HG03025 (cell line): ENCODE results near the gene INO80C.
"Not testable (repeated sequence)": the region's sequence is repeated elsewhere in the genome, so short reads cannot be mapped to it uniquely, and the experiment has no call there.

Experiments
- ATAC-seq: cut with Tn5 transposase; IDR thresholded peaks from one replicate; pipeline ENCODE4 v1.9.1; 2021; ENCODE audit warnings: mild to moderate bottlenecking, moderate library complexity; ENCODE audit not compliant: unreplicated experiment, low FRiP score

Gene INO80C

DNA sequence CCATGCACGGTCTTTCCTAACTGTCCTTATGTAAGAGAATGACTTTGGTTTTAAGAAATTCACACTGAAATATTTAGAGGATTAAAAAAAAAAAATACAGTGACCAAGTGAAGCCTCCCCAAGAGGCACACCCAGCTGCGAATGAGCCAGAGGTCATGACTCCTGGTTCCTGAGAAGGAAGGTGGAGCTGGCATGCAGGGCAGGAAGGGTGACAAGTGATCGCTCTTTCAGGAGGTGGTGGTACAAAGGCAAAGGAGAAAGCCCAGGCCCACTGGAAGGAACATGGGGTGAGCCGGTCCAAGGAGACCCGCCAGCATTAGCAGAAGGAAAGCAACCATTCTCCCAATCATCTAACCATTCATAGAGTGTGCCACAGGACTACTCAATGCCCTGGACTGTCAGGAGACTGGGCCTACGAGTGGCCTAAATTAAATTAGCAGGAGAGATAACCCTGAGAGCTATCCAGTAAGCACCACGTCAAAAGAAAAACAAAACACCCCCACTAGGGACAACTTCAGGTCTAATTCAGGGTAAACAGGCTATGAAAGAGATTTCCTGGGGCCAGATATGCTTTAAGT lies 7.8 kb downstream of the INO80C start:
- no peak for ATAC-seq

- not testable (repeated sequence) for ATAC-seq
Observed at GRCh38 chr18:35489281-35489680, 8.5 kb downstream of the INO80C start.

DNA sequence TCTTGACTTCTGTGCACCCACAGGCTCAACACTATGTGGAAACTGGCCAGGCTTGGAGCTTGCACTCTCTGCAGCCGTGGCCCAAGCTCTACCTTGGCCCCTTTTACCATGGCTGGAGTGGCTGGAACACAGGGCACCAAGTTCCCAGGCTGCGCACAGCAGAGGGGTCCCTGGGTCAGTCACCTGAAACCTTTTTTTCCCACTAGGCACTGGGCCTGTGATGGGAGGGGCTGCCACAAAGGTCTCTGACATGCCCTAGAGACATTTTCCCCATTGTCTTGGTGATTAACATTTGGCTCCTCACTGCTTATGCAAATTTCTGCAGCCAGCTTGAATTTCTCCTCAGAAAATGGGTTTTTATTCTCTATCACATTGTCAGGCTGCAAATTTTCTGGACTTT lies 9.4 kb downstream of the INO80C start:
- not testable (repeated sequence) for ATAC-seq

- ATAC-seq, result not testable (repeated sequence)
Observed at GRCh38 chr18:35487525-35487924, 10.2 kb downstream of the INO80C start.

GRCh38 chr18:35485852-35486251 lies 11.9 kb downstream of the INO80C start:
- ATAC-seq, result no peak

DNA sequence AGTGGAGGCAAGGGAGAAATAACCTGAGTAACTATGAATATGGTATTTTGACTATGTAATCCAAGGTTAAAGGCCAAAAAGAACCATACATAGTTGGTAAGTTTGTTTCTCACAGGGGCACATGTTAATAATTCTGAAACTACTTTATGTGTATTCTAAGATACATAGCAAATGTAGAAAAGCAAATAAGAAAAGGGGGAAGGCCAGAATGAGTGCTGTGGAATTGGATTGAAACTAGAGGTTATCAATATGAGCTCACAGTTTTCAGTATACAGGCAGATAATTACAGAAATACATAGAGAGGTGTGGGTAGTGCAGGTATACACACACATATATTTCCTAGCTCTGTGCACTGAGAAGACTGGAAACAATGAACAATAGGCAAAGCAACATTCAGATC lies 13.7 kb downstream of the INO80C start:
- peak; percentile 61 for ATAC-seq

DNA sequence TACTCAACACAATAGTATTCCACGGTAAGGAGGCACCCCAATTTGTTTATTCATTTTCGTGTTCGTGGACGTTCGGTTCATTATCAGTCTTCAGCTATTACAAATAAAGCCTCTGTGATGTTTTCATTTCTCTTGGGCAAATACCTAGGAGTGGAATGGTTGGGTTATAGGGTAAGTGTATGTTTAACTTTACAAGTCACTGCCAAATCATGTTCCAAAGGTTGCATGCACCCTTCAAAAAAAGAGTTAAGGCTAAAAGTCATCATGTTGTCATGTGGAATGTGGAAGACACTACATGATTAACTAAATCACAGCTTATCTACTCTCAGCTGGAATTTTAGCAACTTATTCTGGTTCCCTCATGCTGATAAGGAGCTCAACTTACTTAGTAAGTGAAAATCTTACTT lies 15.8 kb downstream of the INO80C start:
- ATAC-seq, result no peak

DNA sequence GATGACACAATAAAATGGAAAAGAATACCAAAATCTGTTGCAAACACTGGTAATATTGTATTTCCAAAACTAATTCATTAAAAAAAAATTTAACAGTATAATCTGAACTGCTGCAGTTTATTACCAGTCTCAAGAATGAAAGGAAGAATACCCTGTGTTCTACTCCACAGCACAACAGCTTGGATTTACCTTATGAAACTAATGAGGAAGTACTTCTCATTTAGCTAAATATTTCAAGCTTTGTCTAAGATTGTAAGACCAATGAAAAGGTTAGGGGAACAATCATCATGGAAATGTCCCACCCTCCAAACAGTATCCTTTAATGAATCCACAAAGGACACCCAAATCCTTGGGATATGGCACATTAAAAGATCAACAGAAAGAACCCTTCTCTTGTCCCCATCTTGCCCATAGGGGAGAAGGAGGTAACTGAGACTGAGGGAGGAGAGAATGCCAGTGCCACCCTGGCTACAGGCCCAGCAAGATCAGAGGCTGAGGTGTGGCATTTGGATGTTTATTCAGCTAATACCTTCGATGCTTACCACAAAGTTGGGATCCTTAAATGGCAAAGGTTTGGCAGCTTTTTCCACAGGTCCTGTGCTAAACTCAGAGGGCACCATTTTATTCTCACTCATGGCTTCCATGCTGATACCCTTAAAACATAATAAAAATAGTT lies 17.7 kb downstream of the INO80C start:
- no peak for ATAC-seq

- no peak for ATAC-seq
Observed at GRCh38 chr18:35478520-35479435, 19.0 kb downstream of the INO80C start.

GRCh38 chr18:35477974-35478373 lies 19.8 kb downstream of the INO80C start:
- ATAC-seq, result no peak

DNA sequence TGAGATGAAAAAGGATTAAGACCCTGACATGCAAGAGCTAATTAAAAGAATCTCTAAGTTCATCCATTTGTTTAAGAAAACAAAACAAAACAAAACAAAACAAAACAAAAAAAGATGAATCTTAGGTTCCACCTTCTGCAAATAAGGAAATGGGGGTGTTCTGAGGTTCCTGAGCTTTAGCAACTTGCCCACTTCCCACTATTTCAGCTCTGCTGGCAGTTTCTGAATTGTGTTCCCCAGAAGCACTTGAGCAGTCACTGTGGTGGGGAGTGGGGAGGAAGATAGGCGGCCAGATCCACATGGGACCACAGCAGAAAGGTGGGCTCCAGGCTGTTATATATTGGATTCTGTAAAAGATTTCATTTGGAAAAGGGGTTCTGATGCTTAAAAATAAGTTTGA lies 20.3 kb downstream of the INO80C start:
- ATAC-seq, result no peak

DNA sequence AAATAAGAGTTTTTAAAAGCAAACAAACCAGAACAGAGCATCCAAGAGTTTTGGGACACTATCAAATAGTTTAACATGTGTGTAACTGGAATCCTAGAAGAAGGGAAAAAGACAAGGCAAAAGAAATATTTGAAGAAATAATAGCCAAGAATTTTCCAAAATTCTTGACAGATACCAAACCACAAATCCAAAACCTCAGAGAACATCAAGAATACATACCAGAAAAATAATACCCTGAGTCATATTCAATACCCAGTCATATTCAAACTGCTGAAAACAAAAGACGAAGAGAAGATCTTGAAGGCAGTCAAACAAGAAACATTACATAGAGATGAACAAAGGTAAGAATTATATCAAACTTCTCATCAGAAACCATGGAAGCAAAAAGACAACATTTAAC lies 22.9 kb downstream of the INO80C start:
- ATAC-seq, result no peak

GRCh38 chr18:35473562-35473961 lies 24.2 kb downstream of the INO80C start:
- no peak for ATAC-seq

GRCh38 chr18:35470435-35470834 lies 27.3 kb downstream of the INO80C start:
- ATAC-seq, result no peak

GRCh38 chr18:35469725-35470124 lies 28.0 kb downstream of the INO80C start:
- no peak for ATAC-seq

GRCh38 chr18:35468711-35469110 lies 29.0 kb downstream of the INO80C start:
- no peak for ATAC-seq

DNA sequence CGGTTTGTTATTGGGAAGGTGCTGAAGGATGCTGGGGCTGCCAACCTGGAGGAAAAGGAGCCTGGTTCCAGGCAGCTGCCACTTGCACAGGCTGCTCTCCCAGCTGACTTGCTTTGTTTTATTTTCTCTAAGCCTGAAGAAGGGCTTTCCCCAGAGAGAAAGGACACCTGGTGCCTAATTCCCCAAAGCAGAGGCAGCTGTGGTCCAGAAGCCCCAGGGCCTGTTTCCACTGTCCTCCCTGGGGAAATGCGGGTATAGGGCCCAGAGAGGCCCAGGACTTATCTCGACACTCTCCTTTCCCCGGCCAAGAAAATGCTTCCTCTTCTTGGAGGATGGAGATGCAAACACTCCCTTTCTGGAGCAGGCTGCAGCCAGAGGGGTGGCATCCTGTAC lies 30.1 kb downstream of the INO80C start:
- ATAC-seq, result no peak

GRCh38 chr18:35466815-35467623 lies 30.7 kb downstream of the INO80C start:
- ATAC-seq, result peak; percentile 3

- ATAC-seq, result peak; percentile 59
Observed at GRCh38 chr18:35466334-35466733, 31.4 kb downstream of the INO80C start.

- ATAC-seq, result no peak
Observed at GRCh38 chr18:35465329-35465728, 32.4 kb downstream of the INO80C start.

DNA sequence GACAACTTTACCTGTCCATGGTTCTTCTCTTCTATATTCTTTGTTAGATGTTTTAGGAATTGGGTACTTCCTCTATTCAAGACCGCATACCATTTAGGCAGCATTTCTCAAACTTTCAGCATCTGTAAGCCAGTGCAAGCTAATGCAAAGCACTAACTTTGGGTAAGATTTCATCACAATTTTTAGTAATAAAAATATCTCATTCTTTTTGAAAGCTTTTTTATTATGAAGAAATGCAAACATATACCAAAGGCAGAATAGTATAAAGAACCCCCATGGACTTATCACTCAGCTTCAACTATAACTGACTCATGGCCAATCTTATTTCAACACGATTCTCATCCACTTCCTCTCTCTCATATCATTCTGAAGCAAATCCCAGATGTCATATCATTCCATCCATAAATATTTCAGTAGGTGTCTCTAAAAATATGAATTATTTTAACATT lies 32.9 kb downstream of the INO80C start:
- no peak for ATAC-seq
